ENCODE results near the gene SLK.

GRCh38 chr10:103930449-103930848 lies 36.5 kb upstream of the SLK start:
- TF ChIP-seq CTCF (IDR thresholded peaks at IDR 0.05; ENCODE audit: insufficient read depth, low read depth, low read length) (no peak), EZH2 (IDR thresholded peaks at IDR 0.05; ENCODE audit: insufficient read depth, low read length) (no peak)
